GM19467 (cell line): ENCODE measurements around the gene GJD3.
"Not testable (repeated sequence)": the region's sequence is repeated elsewhere in the genome, so short reads cannot be mapped to it uniquely, and the experiment has no call there.

Experiments
- ATAC-seq: cut with Tn5 transposase; IDR thresholded peaks from one replicate; pipeline ENCODE4 v1.9.1; 2021; ENCODE audit warnings: mild to moderate bottlenecking, moderate library complexity; ENCODE audit not compliant: unreplicated experiment

The GJD3 gene

GRCh38 chr17:40364121-40364861, at the start of gene GJD3:
TSS of gene GJD3 (minus strand) at chr17:40364737. CDS start at chr17:40363815, 922 bp downstream.
- ATAC-seq = no peak

GRCh38 chr17:40414312-40414711, 49.8 kb upstream of the GJD3 start:
- ATAC-seq = not testable (repeated sequence)

DNA sequence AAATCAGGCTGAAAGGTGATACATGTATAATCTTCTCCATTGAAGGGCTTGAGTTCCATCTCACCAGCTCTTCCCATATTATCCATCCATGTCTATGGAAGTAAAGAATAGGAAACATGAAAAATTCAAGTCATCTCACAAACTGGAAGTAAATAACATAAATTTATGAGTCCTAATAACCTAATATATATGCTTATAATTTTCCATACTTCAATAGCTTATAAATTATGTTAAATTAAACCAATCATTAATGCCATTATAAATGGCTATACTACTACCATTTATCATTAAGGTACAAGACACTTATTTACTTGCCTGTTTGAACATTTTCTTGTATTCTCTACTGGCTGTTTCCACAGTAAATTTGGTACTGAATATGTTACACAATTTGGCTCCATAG, 48.3 kb upstream of the GJD3 start:
- ATAC-seq = no peak

DNA sequence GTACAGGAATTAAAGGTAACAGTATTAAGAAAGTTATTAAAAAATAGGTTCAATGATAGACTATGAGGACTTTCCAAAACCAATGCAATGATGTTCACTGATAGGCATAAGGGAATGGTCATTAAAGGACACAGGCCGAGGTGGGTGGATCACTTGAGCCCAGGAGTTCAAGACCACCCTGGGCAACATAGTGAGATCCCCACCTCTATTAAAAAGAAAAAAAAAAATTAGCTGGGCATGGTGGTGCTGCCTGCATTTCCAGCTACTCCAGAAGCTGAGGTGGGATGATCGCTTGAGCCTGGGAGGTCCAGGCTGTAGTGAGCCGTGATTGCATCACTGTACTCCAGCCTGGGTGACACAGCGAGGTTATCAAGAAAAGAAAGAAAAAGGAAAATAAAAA, 47.3 kb upstream of the GJD3 start:
- no peak for ATAC-seq

DNA sequence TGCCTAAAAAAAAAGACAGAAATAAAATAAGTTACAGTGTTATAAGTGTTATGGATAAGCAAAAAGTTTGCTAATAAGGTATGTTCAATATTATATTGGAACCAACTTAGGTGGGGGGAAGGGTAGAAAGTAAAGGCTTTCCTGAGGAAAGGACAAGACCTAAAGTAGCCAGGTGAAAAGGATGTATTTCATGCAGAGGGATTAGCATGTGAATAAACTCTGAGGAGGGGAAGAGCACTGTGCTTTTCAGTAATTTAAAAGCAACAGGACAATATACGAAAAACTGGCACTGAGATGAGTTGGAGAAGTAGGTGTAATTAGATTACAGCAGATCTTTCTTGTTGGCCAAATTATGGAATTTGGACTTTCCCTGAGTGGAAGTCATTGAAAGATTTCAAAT, 45.5 kb upstream of the GJD3 start:
- no peak for ATAC-seq

GRCh38 chr17:40409540-40409939, 45.0 kb upstream of the GJD3 start:
- not testable (repeated sequence) for ATAC-seq

DNA sequence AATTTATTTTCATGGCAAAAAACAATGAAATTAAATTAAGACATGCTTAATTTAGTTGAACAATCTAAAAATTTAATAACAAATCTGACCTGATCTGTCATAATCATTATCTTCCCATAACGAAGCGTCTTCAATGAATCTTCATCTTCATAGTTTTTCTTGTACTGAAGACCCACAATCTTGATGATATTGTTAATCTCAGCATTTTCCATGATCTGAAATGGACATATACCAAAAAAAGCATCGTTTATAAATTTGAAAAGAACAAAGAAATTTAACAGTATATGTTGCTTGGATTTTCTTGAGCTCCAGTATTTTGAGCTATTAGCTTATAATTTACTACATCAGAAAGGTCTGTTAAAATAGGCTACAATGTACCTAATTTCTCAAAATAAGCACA, 42.9 kb upstream of the GJD3 start:
- ATAC-seq = no peak

DNA sequence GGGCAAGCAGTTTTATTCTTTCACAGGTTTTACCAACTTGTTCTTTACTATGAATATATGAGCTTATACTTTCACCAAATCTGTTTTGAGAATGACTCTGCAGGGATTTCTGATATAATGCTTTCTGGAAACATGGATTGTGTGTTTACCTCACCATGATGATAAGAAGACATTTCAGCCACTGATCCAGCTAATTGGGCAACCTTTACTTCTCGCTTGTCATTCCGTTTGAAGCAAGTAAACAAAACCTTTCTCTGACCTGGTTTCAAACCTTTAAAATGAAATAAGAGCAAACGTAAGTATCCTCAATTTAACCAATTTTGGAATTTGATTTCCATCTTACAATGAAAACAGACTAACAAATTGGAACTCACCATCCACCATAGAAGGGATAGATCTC, 39.5 kb upstream of the GJD3 start:
- no peak for ATAC-seq

- no peak for ATAC-seq
Measured at GRCh38 chr17:40402668-40403067, 38.1 kb upstream of the GJD3 start.

DNA sequence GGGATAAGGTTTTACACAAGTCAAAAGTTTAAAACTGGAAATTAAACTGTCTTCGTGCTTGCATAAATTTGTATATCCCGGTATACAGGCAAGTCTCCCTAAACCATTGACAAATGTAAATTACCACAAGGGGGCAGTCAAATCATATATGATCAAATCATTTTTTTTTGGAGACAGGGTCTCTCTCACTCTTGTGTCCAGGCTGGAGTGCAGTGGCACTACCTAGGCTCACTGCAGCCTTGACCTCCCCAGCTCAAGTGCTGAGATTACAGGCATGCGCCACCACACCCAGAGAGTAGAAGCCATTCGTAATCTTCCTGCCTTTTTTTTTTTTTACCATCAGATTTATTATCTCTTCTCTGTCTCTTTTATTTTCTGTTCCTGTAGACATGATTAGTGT, 34.6 kb upstream of the GJD3 start:
- no peak for ATAC-seq

- ATAC-seq = not testable (repeated sequence)
Measured at GRCh38 chr17:40386555-40386954, 22.0 kb upstream of the GJD3 start.

GRCh38 chr17:40382251-40382650, 17.7 kb upstream of the GJD3 start:
- ATAC-seq = no peak

DNA sequence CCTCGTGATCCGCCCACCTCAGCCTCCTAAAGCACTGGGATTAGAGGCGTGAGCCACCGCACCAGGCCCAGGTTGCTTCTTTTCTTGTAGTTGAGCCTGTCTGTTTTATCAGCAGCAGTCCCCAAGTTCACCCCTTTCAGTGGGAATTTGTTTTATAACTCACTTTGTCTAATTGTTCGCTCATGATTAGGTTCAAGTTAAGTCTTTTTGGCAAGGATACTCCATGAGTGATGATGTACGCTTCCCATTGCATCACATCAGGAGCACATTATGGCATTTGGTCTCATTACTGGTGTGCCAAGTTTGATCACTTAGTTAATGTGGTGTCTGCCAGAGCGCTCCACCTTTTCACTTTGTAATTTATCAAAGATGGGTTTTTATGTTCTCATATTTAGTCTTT, 14.4 kb upstream of the GJD3 start:
- ATAC-seq = no peak

GRCh38 chr17:40377832-40378231, 13.3 kb upstream of the GJD3 start:
- ATAC-seq = no peak

DNA sequence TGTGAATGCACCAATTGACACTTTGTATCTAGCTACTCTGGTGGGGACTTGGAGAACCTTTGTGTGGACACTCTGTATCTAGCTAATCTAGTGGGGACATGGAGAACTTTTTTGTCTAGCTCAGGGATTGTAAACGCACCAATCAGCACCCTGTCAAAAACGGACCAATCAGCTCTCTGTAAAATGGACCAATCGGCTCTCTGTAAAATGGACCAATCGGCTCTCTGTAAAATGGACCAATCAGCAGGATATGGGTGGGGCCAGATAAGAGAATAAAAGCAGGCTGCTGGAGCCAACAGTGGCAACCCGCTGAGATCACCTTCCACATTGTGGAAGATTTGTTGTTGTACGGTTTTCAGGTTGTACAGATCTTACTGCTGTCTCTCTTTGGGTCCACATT, 12.0 kb upstream of the GJD3 start:
- not testable (repeated sequence) for ATAC-seq

DNA sequence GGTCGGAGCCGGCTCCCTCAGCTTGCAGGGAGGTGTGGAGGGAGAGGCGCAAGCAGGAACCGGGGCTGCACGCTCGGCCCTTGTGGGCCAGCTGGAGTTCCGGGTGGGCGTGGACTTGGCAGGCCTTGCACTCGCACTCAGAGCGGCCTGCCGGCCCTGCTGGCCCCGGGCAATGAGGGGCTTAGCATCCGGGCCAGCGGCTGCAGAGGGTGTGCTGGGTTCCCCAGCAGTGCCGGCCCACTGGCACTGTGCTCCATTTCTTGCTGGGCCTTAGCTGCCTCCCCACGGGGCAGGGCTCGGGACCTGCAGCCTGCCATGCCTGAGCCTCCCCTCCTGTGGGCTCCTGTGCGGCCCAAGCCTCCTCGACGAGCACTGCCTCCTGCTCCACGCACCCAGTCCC, 11.2 kb upstream of the GJD3 start:
- not testable (repeated sequence) for ATAC-seq

- no peak for ATAC-seq
Measured at GRCh38 chr17:40374821-40375498, 10.4 kb upstream of the GJD3 start.

DNA sequence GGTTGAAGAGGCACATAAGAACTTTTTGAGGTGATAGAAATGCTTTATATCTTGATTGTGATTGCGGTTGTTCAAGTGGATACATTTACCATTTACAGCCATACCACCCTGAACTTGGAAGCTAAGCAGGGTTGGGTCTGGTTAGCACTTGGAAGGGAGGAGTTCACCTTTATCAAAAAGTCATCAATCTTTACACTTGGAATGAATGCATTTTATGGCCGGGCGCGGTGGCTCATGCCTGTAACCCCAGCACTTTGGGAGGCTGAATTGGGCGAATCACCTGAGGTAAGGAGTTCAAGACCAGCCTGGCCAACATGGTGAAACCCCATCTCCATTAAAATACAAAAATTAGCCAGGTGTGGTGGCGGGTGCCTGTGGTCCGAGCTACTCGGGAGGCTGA, 9.5 kb upstream of the GJD3 start:
- no peak for ATAC-seq

- ATAC-seq = no peak
Measured at GRCh38 chr17:40373324-40373723, 8.8 kb upstream of the GJD3 start.

- not testable (repeated sequence) for ATAC-seq
Measured at GRCh38 chr17:40372644-40373043, 8.1 kb upstream of the GJD3 start.

GRCh38 chr17:40372031-40372430, 7.5 kb upstream of the GJD3 start:
- no peak for ATAC-seq

DNA sequence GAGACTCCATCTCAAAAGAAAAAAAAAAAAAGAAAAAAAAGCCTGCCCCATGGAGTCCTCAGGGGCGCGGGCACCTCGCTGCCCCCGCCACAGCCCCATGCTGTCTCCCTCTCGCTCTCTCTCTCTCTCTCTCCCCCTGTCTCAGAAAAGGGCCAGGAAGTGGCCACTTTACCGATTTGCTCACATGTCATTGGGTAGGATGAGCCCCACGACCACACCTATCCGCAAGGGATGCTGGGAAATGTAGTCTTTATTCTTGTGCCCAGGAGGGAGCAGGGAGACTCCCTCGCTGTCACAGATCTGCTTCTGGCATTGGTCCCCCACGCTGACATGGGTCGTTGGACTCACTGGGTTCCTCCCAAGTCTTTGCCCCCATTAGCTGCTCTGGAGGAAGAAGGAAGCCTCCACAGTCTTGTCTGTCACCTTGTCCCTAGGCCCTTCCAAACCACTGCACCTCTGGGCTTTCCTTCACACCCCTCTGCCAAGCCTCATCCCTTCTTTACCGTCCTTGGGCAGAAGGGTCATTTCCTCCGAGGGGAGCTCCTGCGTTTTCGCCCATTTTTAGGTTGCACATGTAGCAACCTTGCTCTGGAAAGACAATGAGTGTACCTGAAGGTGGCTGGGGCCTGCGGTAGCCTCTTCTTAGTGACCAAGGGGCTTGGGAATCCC, 6.9 kb upstream of the GJD3 start:
- no peak for ATAC-seq
